OCI-LY7 (cell line): ENCODE results near the gene ITPKB. TPM values are rescaled to one million over a fixed set of nuclear protein-coding genes. Genes with fewer than 3 reads are reported as not detected.

Source experiments
- BruUV-seq: library from RNA; stranded (reverse); fragments of 400-500 nt; replicated peaks from 2 replicates; lab custom pipeline; 2021; lab: Mats Ljungman, UMichigan
- CTCF ChIA-PET: fragments of 300-600 bp; sonication (Branson Sonifier 250); formaldehyde crosslinking; loops from one replicate; lab custom pipeline; 2022; ENCODE audit warnings: antibody characterized with exemption; ENCODE audit not compliant: unreplicated experiment; lab: Charles Lee
- POLR2A ChIA-PET: fragments of 300-600 bp; sonication (Branson Sonifier 250); formaldehyde crosslinking; loops from one replicate; lab custom pipeline; 2022; ENCODE audit warnings: antibody characterized with exemption; lab: Charles Lee
- DNase-seq: peaks from one replicate; pipeline ENCODE4 v3.0.0-alpha.2; 2015; ENCODE audit warnings: low spot score
- H2AFZ ChIP-seq: fragments of 200-600 bp; sonication (generic), shearing (Covaris generic); 2 replicates; pipeline ENCODE4 v1.6.1; 2014; ENCODE audit warnings: mild to moderate bottlenecking, antibody characterized with exemption, low read length, moderate library complexity
- H3K27ac ChIP-seq: fragments of 200-600 bp; sonication (generic); 2 replicates; pipeline ENCODE4 v1.5.1; 2014; ENCODE audit warnings: mixed run types, low read depth, mild to moderate bottlenecking, moderate library complexity, low read length, inconsistent platforms; ENCODE audit not compliant: poor library complexity, severe bottlenecking
- H3K36me3 ChIP-seq: fragments of 200-600 bp; sonication (generic); 2 replicates; pipeline ENCODE4 v1.6.1; 2014; ENCODE audit warnings: mild to moderate bottlenecking, antibody characterized with exemption, low read length, moderate library complexity, mixed read lengths; ENCODE audit not compliant: insufficient read depth
- H3K4me1 ChIP-seq: fragments of 200-600 bp; sonication (generic); 2 replicates; pipeline ENCODE4 v1.5.1; 2014; ENCODE audit warnings: mild to moderate bottlenecking, low read length; ENCODE audit not compliant: insufficient read depth, poor library complexity, severe bottlenecking
- H3K4me2 ChIP-seq: fragments of 200-600 bp; sonication (generic); 2 replicates; pipeline ENCODE4 v1.6.1; 2014; ENCODE audit warnings: mild to moderate bottlenecking, low read length
- H3K4me3 ChIP-seq: fragments of 200-600 bp; sonication (generic); 2 replicates; pipeline ENCODE4 v1.5.1; 2014; ENCODE audit warnings: mild to moderate bottlenecking, low read depth, low read length; ENCODE audit not compliant: poor library complexity, severe bottlenecking
- H3K79me2 ChIP-seq: fragments of 200-600 bp; sonication (generic); 2 replicates; pipeline ENCODE4 v1.6.1; 2016; ENCODE audit warnings: low read depth, mild to moderate bottlenecking, low read length, moderate library complexity, mixed read lengths; ENCODE audit not compliant: insufficient read depth
- H3K9me2 ChIP-seq: fragments of 200-600 bp; sonication (generic); 2 replicates; pipeline ENCODE4 v1.6.1; 2016; ENCODE audit warnings: mild to moderate bottlenecking, low read length, mixed read lengths; ENCODE audit not compliant: insufficient read depth
- H3K9me3 ChIP-seq: fragments of 200-600 bp; sonication (generic); 2 replicates; pipeline ENCODE4 v1.6.1; 2014; ENCODE audit warnings: mild to moderate bottlenecking, mixed run types, low read length, mixed read lengths
- H4K20me1 ChIP-seq: fragments of 200-600 bp; sonication (generic); 2 replicates; pipeline ENCODE4 v1.6.1; 2014; ENCODE audit warnings: mild to moderate bottlenecking, antibody characterized with exemption, low read length, moderate library complexity, mixed read lengths; ENCODE audit not compliant: insufficient read depth
- EZH2phosphoT487 ChIP-seq: fragments of 200-600 bp; sonication (generic); IDR thresholded peaks from 2 replicates; pipeline ENCODE4 v1.6.1; 2018; ENCODE audit warnings: low read depth, borderline replicate concordance, mild to moderate bottlenecking, mixed run types, antibody characterized with exemption, low read length, moderate library complexity, mixed read lengths
- intact Hi-C: fragments of 100-400 bp; cut with micrococcal nuclease; formaldehyde crosslinking; loops from one replicate; pipeline ENCODE4 v1.10.0; 2022; ENCODE audit not compliant: unreplicated experiment
- total RNA-seq, 2 experiments: library from RNA; depleted of rRNA in 1 of 2; stranded (reverse); fragments of >200 nt in 1 of 2; shearing (Covaris generic) in 1 of 2; gene quantifications; 2 replicates each; pipeline ENCODE4 v1.2.3, GENCODE V29; 2014 to 2022
- TF ChIP-seq, protein P1 (sequence below): fragments of 200-600 bp; sonication (generic); conservative IDR thresholded peaks from 2 replicates; pipeline ENCODE4 v1.5.1; 2014; ENCODE audit warnings: mild to moderate bottlenecking, antibody characterized with exemption, low read length, moderate library complexity, mixed read lengths

Gene ITPKB
- total RNA-seq, 2 experiments from 2014 or later = 20.5 to 33.3 TPM

DNA sequence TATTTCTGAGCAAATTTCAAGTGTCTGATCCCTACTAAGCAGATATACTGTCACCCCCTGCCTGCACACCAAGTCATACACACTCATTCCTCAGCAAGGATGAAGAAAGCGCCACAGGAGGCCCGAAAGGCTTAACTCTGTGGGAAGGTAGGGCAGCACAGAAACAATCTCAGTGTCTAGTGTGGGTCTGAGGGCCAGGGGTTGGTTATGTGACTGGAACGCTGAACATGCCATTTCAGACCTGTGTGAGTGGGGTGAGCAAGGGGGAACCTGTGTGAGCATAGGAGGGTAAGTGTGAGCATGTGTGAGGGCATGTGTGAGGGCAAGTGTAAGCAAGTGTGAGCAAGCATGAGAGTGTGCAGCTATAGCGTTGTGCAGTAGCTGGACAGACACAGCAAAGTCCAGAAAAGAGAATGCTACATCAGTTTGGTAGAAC, 6.2 kb downstream of the ITPKB start:
- H3K4me2 ChIP-seq = peak overlapping the region; percentile 85
- H3K4me1 ChIP-seq = peaks cover 91% of the 10 kb centered on the region
- peaks cover 28% of the 10 kb centered on the region for H4K20me1 ChIP-seq
- no peak for DNase-seq
- no peak overlapping the region for H2AFZ ChIP-seq
- peak overlapping the region; percentile 83 for H3K4me3 ChIP-seq
- no peaks in the 10 kb centered on the region for H3K9me3 ChIP-seq
- intact Hi-C loops = loop anchor here (1.0 to 10.0 kb wide), 2 partner anchors 21 to 202 kb away; no protein-coding TSS in a partner anchor
- BruUV-seq = no TSS peak
- ChIA-PET POLR2A (interaction anchor here (0.7 to 0.9 kb wide), 4 partner anchors 15 to 91 kb away, joined by 3 read pairs; no protein-coding TSS in a partner anchor), CTCF (no interaction called here)
- TF ChIP-seq, protein P1, sequence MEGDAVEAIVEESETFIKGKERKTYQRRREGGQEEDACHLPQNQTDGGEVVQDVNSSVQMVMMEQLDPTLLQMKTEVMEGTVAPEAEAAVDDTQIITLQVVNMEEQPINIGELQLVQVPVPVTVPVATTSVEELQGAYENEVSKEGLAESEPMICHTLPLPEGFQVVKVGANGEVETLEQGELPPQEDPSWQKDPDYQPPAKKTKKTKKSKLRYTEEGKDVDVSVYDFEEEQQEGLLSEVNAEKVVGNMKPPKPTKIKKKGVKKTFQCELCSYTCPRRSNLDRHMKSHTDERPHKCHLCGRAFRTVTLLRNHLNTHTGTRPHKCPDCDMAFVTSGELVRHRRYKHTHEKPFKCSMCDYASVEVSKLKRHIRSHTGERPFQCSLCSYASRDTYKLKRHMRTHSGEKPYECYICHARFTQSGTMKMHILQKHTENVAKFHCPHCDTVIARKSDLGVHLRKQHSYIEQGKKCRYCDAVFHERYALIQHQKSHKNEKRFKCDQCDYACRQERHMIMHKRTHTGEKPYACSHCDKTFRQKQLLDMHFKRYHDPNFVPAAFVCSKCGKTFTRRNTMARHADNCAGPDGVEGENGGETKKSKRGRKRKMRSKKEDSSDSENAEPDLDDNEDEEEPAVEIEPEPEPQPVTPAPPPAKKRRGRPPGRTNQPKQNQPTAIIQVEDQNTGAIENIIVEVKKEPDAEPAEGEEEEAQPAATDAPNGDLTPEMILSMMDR = peak; percentile 44; the same call in 1 of the 2 replicates
- no peak for TF ChIP-seq EZH2phosphoT487
- H3K79me2 ChIP-seq = peaks cover 98% of the 10 kb centered on the region
- H3K9me2 ChIP-seq = no peaks in the 10 kb centered on the region
- peaks cover 90% of the 10 kb centered on the region for H3K36me3 ChIP-seq
- peak overlapping the region; percentile 83 for H3K27ac ChIP-seq

- H3K4me2 ChIP-seq = peak overlapping the region; percentile 85
- H3K4me3 ChIP-seq = peak overlapping the region; percentile 83
- peaks cover 28% of the 10 kb centered on the region for H4K20me1 ChIP-seq
- H3K79me2 ChIP-seq = peaks cover 100% of the 10 kb centered on the region
- H3K9me2 ChIP-seq = no peaks in the 10 kb centered on the region
- H2AFZ ChIP-seq = no peak overlapping the region
- no peaks in the 10 kb centered on the region for H3K9me3 ChIP-seq
- BruUV-seq = TSS peak; percentile 3
- ChIA-PET POLR2A (interaction anchor here (0.6 to 3.7 kb wide), 14 partner anchors 8 to 883 kb away, joined by 3 to 20 read pairs (median 4); partner anchors contain the start of genes ITPKB and PARP1), CTCF (interaction anchor here (1.2 kb wide), 2 partner anchors 17 to 19 kb away, joined by 3 to 5 read pairs; no protein-coding TSS in a partner anchor)
- intact Hi-C loops = loop anchor here (10.0 kb wide), 1 partner anchor 203 kb away; no protein-coding TSS in a partner anchor
- peaks cover 100% of the 10 kb centered on the region for H3K36me3 ChIP-seq
- H3K27ac ChIP-seq = peak overlapping the region; percentile 21
- no peak for DNase-seq
- TF ChIP-seq, protein P1 = no peak
- TF ChIP-seq EZH2phosphoT487 = no peak
- peaks cover 99% of the 10 kb centered on the region for H3K4me1 ChIP-seq
These were observed 7.7 kb downstream of the ITPKB start for GRCh38 chr1:226731257-226731893.
